ENCODE data around the gene CNOT4.

GRCh38 chr7:135365721-135366120 lies 144.2 kb downstream of the CNOT4 start:
- TF ChIP-seq JUN (IDR thresholded peaks at IDR 0.05; ENCODE audit: low read depth, low read length) (no peak), CTCF (IDR thresholded peaks at IDR 0.05; ENCODE audit: control extremely low read depth in 1 of 3, insufficient read depth in 1 of 3, low read depth in 1 of 3, low read length in 3 of 3) (no peak), GABPA (IDR thresholded peaks at IDR 0.05; ENCODE audit: borderline replicate concordance, insufficient read depth, low read length) (no peak), SIRT6 (IDR thresholded peaks at IDR 0.05; ENCODE audit: low read length) (no peak), ASH2L (IDR thresholded peaks at IDR 0.05; ENCODE audit: low read length) (no peak), CEBPB (IDR thresholded peaks at IDR 0.05; ENCODE audit: low read depth, low read length) (no peak), USF2 (IDR thresholded peaks at IDR 0.05; ENCODE audit: low read length) (no peak), POLR2A (IDR thresholded peaks at IDR 0.05; ENCODE audit: control extremely low read depth in 1 of 2, low read depth in 2 of 2, low read length in 2 of 2) (no peak), EZH2 (IDR thresholded peaks at IDR 0.05; ENCODE audit: low read depth, low read length, severe bottlenecking) (no peak)
